GM12892 (cell line): ENCODE measurements around the gene HNRNPC.
"Not testable (repeated sequence)": the region's sequence is repeated elsewhere in the genome, so short reads cannot be mapped to it uniquely, and the experiment has no call there.

Source experiments
- DNase-seq: peaks from one replicate; pipeline ENCODE4 v3.0.0; 2011; ENCODE audit not compliant: insufficient read length
- FAIRE-seq: peaks from 2 replicates; lab custom pipeline; 2011; peaks lifted over from hg19 to GRCh38; lab: Jason Lieb, UNC
- POLR2A ChIP-seq: IDR thresholded peaks from 2 replicates; pipeline ENCODE4 v1.6.1; 2011; ENCODE audit warnings: low read depth, low read length, control low read depth
- POLR2AphosphoS5 ChIP-seq: IDR thresholded peaks from 2 replicates; pipeline ENCODE4 v1.6.1; 2011; ENCODE audit warnings: low read depth, low read length, control low read depth
- TAF1 ChIP-seq: IDR thresholded peaks from 2 replicates; pipeline ENCODE4 v1.6.1; 2011; ENCODE audit warnings: low read depth, mild to moderate bottlenecking, control low read depth, low read length, borderline replicate concordance

HNRNPC gene

GRCh38 chr14:21300892-21301291 lies 31.6 kb upstream of the HNRNPC start:
- DNase-seq (no peak), FAIRE-seq (no peak)
- TF ChIP-seq TAF1 (no peak), POLR2AphosphoS5 (no peak), POLR2A (no peak)

GRCh38 chr14:21299562-21300130 lies 30.4 kb upstream of the HNRNPC start:
- TF ChIP-seq TAF1, result no peak
- no peak for TF ChIP-seq POLR2AphosphoS5
- no peak for TF ChIP-seq POLR2A
- FAIRE-seq (no peak), DNase-seq (no peak)

GRCh38 chr14:21298358-21298757 lies 29.1 kb upstream of the HNRNPC start:
- no peak for DNase-seq
- TF ChIP-seq POLR2A (no peak), TAF1 (no peak), POLR2AphosphoS5 (no peak)
- no peak for FAIRE-seq

- not testable (repeated sequence) for FAIRE-seq, DNase-seq
These were observed 24.8 kb upstream of the HNRNPC start for GRCh38 chr14:21294026-21294425.

GRCh38 chr14:21287168-21287567 lies 17.9 kb upstream of the HNRNPC start:
- no peak for DNase-seq
- FAIRE-seq, result no peak
- TF ChIP-seq POLR2A, result no peak
- TF ChIP-seq POLR2AphosphoS5, result no peak
- TF ChIP-seq TAF1, result no peak

- not testable (repeated sequence) for DNase-seq, FAIRE-seq
These were observed 17.3 kb upstream of the HNRNPC start for GRCh38 chr14:21286516-21286915.

- not testable (repeated sequence) for FAIRE-seq, DNase-seq
These were observed 12.7 kb upstream of the HNRNPC start for GRCh38 chr14:21281917-21282316.

- FAIRE-seq, result no peak
These were observed 10.5 kb upstream of the HNRNPC start, which contains the start of gene RPGRIP1 for GRCh38 chr14:21279783-21280182. Gene RPGRIP1 (plus strand): TSS chr14:21280083. CDS start chr14:21287977, 7,894 bp downstream.

GRCh38 chr14:21278632-21279031 lies 9.4 kb upstream of the HNRNPC start:
- DNase-seq (no peak), FAIRE-seq (no peak)
- TF ChIP-seq POLR2AphosphoS5, result no peak
- no peak for TF ChIP-seq POLR2A
- no peak for TF ChIP-seq TAF1

More at GRCh38 chr14:21279783-21280182, 10.5 kb upstream of the HNRNPC start, which contains the start of gene RPGRIP1:
- no peak for DNase-seq
- TF ChIP-seq TAF1, result no peak
- no peak for TF ChIP-seq POLR2A
- no peak for TF ChIP-seq POLR2AphosphoS5

GRCh38 chr14:21275261-21275858 lies 6.1 kb upstream of the HNRNPC start:
- FAIRE-seq (no peak), DNase-seq (no peak)
- TF ChIP-seq TAF1, result no peak
- TF ChIP-seq POLR2AphosphoS5, result no peak

GRCh38 chr14:21272661-21273060 lies 3.4 kb upstream of the HNRNPC start:
- FAIRE-seq, DNase-seq: not testable (repeated sequence)

- DNase-seq, result no peak
- no peak for FAIRE-seq
- TF ChIP-seq POLR2A (no peak), TAF1 (no peak), POLR2AphosphoS5 (no peak)
These were observed 508 bp downstream of the HNRNPC start for GRCh38 chr14:21268617-21269251.

GRCh38 chr14:21267886-21268616 lies 1.2 kb downstream of the HNRNPC start:
- no peak for FAIRE-seq
- no peak for DNase-seq
- TF ChIP-seq TAF1, result no peak
- TF ChIP-seq POLR2AphosphoS5, result no peak
- TF ChIP-seq POLR2A, result no peak
